ENCODE results near the gene KCNT1. TPM values are rescaled to one million over a fixed set of nuclear protein-coding genes. Genes with fewer than 3 reads are reported as not detected.

Gene KCNT1
- polyA plus RNA-seq, 1 donor (not counting 4 experiments of a cell fraction or from before 2014, with no cell fraction given): not detected

GRCh38 chr9:135812961-135813360, 111.0 kb downstream of the KCNT1 start:
- dilution Hi-C loops (cut with MboI; ENCODE audit: extremely low pct_ligation_motif_present, low sequenced_read_pairs): no loop called here
- Histone ChIP-seq H3K36me3 (ENCODE audit: control insufficient read depth in 2 of 2, extremely low read depth in 1 of 2, insufficient read depth in 2 of 2, low read length in 2 of 2) (peaks cover 17 to 26% of the 10 kb centered on the region in 2 experiments), H3K4me2 (ENCODE audit: control insufficient read depth, extremely low read depth, insufficient read depth, low read depth, low read length) (no peak overlapping the region), H3K9ac (ENCODE audit: control insufficient read depth, extremely low read depth, insufficient read depth, low read length) (no peak overlapping the region), H3K79me2 (ENCODE audit: control insufficient read depth, insufficient read depth, low read length) (no peaks in the 10 kb centered on the region), H3K27me3 (ENCODE audit: control insufficient read depth, extremely low read depth, insufficient read depth, low read length) (no peaks in the 10 kb centered on the region), H3K27ac (ENCODE audit: control insufficient read depth, insufficient read depth, low read length) (no peak overlapping the region), H3K9me3 (ENCODE audit: control insufficient read depth, low read depth, low read length) (no peaks in the 10 kb centered on the region), H2AFZ (ENCODE audit: control insufficient read depth, low read length) (no peak overlapping the region), H3K4me3 (ENCODE audit: control insufficient read depth in 2 of 3, extremely low read depth in 1 of 3, insufficient read depth in 2 of 3, low read depth in 1 of 3, low read length in 3 of 3) (no peak overlapping the region), H3K4me1 (ENCODE audit: control insufficient read depth, extremely low read depth, insufficient read depth, low read length) (no peaks in the 10 kb centered on the region), H4K20me1 (ENCODE audit: control insufficient read depth, extremely low read depth, insufficient read depth, low read length) (no peaks in the 10 kb centered on the region), H3K9me1 (ENCODE audit: control insufficient read depth, extremely low read depth, insufficient read depth, low read length) (no peaks in the 10 kb centered on the region)
- no peak for TF ChIP-seq EZH2 (IDR thresholded peaks at IDR 0.05; ENCODE audit: low read length)
- TF ChIP-seq CTCF (optimal IDR thresholded peaks at IDR 0.05 in 1 of 3, IDR thresholded peaks at IDR 0.05 in 1 of 3, conservative IDR thresholded peaks at IDR 0.05 in 1 of 3; ENCODE audit: extremely low read depth in 1 of 3, insufficient read depth in 2 of 3, low read length in 3 of 3): no peak
- no peak for DNase-seq (ENCODE audit: low read depth, low spot score)
- FAIRE-seq: no peak

DNA sequence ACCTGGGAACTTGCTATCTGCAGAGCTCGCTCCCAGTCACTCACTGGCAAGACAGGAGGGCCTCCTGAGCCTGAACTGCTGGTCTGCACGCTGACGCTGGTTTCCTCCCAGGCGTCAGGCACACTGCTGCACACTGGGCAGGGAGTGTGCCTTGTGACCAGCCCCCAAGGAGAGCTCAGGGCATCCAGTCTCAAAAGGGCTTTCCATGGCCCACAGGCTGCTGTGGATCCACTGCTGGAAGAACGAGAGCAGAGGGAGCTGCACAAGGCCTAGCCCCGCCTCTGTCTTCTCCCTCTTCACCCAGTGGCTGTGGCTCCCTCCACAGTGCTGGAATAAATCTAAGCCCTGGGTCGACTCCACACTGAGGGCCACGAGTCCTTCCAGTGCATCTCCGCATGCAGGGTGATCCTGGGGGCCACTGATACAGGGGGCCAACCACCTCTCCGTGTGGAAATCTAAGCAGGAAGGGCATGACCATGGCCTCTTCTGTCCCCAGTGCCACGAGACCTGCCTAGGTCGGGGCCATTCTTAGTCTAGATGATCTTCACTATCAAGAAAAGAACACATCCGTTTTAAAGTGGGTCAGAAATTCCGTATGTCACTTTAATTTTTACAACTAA, 111.8 kb downstream of the KCNT1 start:
- H3K9me3 ChIP-seq (ENCODE audit: control insufficient read depth, low read depth, low read length): no peaks in the 10 kb centered on the region
- H3K4me2 ChIP-seq (ENCODE audit: control insufficient read depth, extremely low read depth, insufficient read depth, low read depth, low read length): no peak overlapping the region
- H3K27ac ChIP-seq (ENCODE audit: control insufficient read depth, insufficient read depth, low read length): no peak overlapping the region
- no peak overlapping the region for H2AFZ ChIP-seq (ENCODE audit: control insufficient read depth, low read length)
- no peaks in the 10 kb centered on the region for H3K79me2 ChIP-seq (ENCODE audit: control insufficient read depth, insufficient read depth, low read length)
- H3K9ac ChIP-seq (ENCODE audit: control insufficient read depth, extremely low read depth, insufficient read depth, low read length): no peak overlapping the region
- peaks cover 20 to 28% of the 10 kb centered on the region in 2 experiments for H3K36me3 ChIP-seq (ENCODE audit: control insufficient read depth in 2 of 2, extremely low read depth in 1 of 2, insufficient read depth in 2 of 2, low read length in 2 of 2)
- H3K9me1 ChIP-seq (ENCODE audit: control insufficient read depth, extremely low read depth, insufficient read depth, low read length): no peaks in the 10 kb centered on the region
- no peak for TF ChIP-seq EZH2 (IDR thresholded peaks at IDR 0.05; ENCODE audit: low read length)
- TF ChIP-seq CTCF (optimal IDR thresholded peaks at IDR 0.05 in 1 of 3, IDR thresholded peaks at IDR 0.05 in 1 of 3, conservative IDR thresholded peaks at IDR 0.05 in 1 of 3; ENCODE audit: extremely low read depth in 1 of 3, insufficient read depth in 2 of 3, low read length in 3 of 3): no peak
- dilution Hi-C loops (cut with MboI; ENCODE audit: extremely low pct_ligation_motif_present, low sequenced_read_pairs): no loop called here
- no peaks in the 10 kb centered on the region for H4K20me1 ChIP-seq (ENCODE audit: control insufficient read depth, extremely low read depth, insufficient read depth, low read length)
- FAIRE-seq (no peak), DNase-seq (ENCODE audit: low read depth, low spot score) (no peak)
- no peaks in the 10 kb centered on the region for H3K4me1 ChIP-seq (ENCODE audit: control insufficient read depth, extremely low read depth, insufficient read depth, low read length)
- no peak overlapping the region for H3K4me3 ChIP-seq (ENCODE audit: control insufficient read depth in 2 of 3, extremely low read depth in 1 of 3, insufficient read depth in 2 of 3, low read depth in 1 of 3, low read length in 3 of 3)
- H3K27me3 ChIP-seq (ENCODE audit: control insufficient read depth, extremely low read depth, insufficient read depth, low read length): no peaks in the 10 kb centered on the region

Measured in keratinocyte (primary cell).